IPS-18c (cell line): ENCODE measurements around the gene P2RY12.

Experiments
- H3K4me3 ChIP-seq: 2 replicates; pipeline ENCODE4 v1.7.0; 2013; ENCODE audit warnings: low read depth, mild to moderate bottlenecking, low read length, moderate library complexity; ENCODE audit not compliant: insufficient read depth
- H3K9me3 ChIP-seq: one replicate; pipeline ENCODE4 v1.6.1; 2013; ENCODE audit warnings: mild to moderate bottlenecking, low read length, moderate library complexity; ENCODE audit not compliant: control insufficient read depth, insufficient read depth

P2RY12 gene

GRCh38 chr3:151384741-151385174 is at the start of gene P2RY12:
P2RY12 (minus strand) TSS chr3:151384753; CDS start chr3:151338845, 45,908 bp downstream.
- Histone ChIP-seq H3K9me3 (no peaks in the 10 kb centered on the region), H3K4me3 (no peak within 1 kb of the TSS)

- Histone ChIP-seq H3K9me3 (no peaks in the 10 kb centered on the region), H3K4me3 (no peak overlapping the region)
These were observed 48.2 kb upstream of the P2RY12 start for GRCh38 chr3:151432616-151433372.

- no peaks in the 10 kb centered on the region for H3K9me3 ChIP-seq
- no peak overlapping the region for H3K4me3 ChIP-seq
These were observed 47.4 kb upstream of the P2RY12 start for GRCh38 chr3:151431940-151432339.

- Histone ChIP-seq H3K4me3 (no peak overlapping the region), H3K9me3 (no peaks in the 10 kb centered on the region)
These were observed 46.4 kb upstream of the P2RY12 start for GRCh38 chr3:151430821-151431484.

DNA sequence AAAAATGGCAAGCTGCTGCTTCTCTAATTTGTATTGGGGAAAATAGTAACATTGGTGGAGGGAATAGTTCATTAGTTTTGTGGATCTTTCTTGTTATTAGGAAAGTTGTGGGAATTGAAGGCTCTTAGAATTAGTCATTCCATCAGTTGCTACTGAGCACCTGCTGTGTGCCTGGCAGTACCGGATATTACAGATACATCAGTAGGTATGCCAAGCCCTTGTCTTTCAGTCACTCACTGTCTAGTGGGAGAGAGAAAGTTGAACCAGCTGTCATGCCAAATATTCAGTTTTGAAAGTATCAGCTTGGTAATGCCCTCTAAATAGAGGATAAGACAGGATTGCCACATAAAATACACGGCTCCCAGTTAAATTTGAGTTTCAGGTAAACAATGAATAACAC is 43.8 kb upstream of the P2RY12 start:
- Histone ChIP-seq H3K4me3 (no peak overlapping the region), H3K9me3 (no peaks in the 10 kb centered on the region)

DNA sequence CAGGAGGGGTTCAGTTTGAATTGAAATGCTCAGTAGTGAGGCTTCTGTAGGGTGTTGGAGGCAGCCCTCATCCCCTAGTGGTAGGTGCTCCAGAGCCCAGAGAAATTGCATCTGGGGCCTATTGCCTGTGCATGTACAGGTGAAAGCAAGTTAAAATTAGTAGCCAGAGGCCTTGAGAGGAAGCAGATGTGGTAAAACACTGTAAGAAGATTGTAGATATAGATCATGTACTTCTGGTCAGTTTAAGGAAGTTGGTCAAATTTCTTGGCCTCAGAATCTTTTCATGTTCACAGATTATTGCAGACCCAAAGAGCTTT is 41.7 kb upstream of the P2RY12 start:
- Histone ChIP-seq H3K4me3 (no peak overlapping the region), H3K9me3 (no peaks in the 10 kb centered on the region)

DNA sequence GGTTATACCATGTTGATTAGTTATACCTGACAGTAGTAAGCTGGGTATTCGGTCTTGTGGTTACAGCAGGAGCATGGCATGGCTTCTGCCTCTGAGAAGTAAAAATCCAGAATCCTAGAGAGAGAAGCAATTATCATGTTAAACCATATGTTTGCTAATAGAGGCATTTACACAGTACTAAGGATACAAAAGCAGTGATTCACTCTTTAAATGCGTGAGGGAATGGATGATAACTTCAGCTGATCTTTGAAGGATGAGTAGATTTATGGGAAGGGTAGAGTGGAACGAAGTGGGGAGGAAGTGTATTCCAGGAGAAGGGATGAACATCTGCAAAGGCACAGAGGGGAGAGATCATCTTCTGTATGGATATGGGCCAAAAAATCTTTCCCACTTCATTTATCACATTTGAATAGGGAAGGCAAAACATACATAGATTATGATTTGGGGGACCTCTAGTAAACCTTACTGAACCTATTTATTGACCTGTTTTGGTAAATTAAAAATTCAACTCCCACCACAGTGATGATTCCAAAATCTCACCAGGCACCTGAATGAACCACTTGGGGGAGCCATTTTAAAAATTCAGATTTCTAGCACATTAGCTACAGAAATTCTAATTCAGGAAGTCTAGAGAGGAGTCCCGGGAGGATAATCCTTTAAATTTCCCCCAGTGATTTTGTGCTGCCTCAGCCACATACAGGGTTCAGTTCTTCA is 41.2 kb upstream of the P2RY12 start:
- no peak overlapping the region for H3K4me3 ChIP-seq
- H3K9me3 ChIP-seq: no peaks in the 10 kb centered on the region

- no peak overlapping the region for H3K4me3 ChIP-seq
These were observed 38.5 kb upstream of the P2RY12 start for GRCh38 chr3:151423091-151423490.

DNA sequence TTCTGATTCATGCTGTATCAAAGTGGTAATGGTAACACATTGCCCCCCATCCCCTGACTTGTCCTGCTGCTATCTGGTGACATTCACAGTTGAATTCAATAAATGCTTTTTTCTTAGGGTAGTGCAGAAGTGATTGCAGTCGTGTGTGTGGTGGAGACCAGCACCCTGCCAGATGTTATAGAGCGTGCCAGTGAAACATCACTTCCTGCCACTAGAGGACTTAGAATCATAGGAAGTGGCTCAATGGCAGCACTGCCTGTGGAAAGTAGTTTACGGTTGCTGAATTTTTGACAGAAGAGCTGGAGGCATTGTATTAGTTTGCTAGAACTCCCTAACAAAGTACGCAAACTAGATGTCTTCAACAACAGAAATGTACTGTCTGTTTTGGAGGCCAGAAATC is 37.4 kb upstream of the P2RY12 start:
- H3K9me3 ChIP-seq: no peaks in the 10 kb centered on the region
- no peak overlapping the region for H3K4me3 ChIP-seq

More at GRCh38 chr3:151423091-151423490, 38.5 kb upstream of the P2RY12 start:
- no peaks in the 10 kb centered on the region for H3K9me3 ChIP-seq

DNA sequence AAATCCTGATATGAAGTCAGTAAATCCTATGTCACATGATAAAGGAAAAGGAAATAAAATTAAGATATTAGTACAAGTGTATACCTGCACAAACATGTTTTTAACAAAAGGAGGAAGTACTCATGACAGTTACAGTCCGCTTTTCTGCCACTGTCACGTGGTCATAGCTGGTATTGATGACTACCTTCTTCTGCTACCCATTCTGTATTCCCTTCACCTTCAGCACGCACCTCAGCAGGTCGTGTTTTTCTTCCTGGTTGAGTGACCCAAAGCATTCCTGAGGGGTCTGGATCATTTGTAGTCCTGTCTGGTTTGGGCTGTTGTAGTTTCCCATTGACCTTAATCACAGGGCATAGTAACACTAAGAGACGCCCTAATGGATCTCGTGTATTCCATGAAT is 35.3 kb upstream of the P2RY12 start:
- no peak overlapping the region for H3K4me3 ChIP-seq
- H3K9me3 ChIP-seq: no peaks in the 10 kb centered on the region

DNA sequence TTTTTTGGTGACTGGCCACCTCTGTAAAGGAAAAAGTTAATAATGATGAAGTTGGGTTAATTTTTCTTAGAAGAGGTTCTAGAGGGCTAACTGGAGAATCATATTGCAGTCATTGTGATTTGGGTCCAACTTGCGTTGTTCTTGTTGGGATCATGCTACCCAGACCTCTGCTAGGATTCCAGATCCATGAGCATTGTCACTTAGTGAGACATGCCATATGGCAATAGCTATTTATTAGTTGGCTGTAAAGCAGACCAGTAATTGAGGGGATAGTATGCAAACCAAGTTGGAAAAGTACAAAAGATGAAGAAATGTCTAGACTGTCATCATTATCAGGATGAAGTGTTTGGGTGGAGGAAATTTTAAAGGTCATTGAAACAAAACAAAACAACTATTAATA is 30.7 kb upstream of the P2RY12 start:
- Histone ChIP-seq H3K4me3 (no peak overlapping the region), H3K9me3 (no peaks in the 10 kb centered on the region)

GRCh38 chr3:151412989-151413388 is 28.4 kb upstream of the P2RY12 start:
- no peaks in the 10 kb centered on the region for H3K9me3 ChIP-seq
- no peak overlapping the region for H3K4me3 ChIP-seq

- H3K4me3 ChIP-seq: no peak overlapping the region
- H3K9me3 ChIP-seq: no peaks in the 10 kb centered on the region
These were observed 26.5 kb upstream of the P2RY12 start for GRCh38 chr3:151410891-151411559.

- no peaks in the 10 kb centered on the region for H3K9me3 ChIP-seq
- H3K4me3 ChIP-seq: no peak overlapping the region
These were observed 23.4 kb upstream of the P2RY12 start for GRCh38 chr3:151407928-151408327.

GRCh38 chr3:151404316-151404715 is 19.8 kb upstream of the P2RY12 start:
- no peaks in the 10 kb centered on the region for H3K9me3 ChIP-seq
- no peak overlapping the region for H3K4me3 ChIP-seq

GRCh38 chr3:151403246-151403645 is 18.7 kb upstream of the P2RY12 start:
- H3K4me3 ChIP-seq: no peak overlapping the region
- no peaks in the 10 kb centered on the region for H3K9me3 ChIP-seq

- Histone ChIP-seq H3K9me3 (no peaks in the 10 kb centered on the region), H3K4me3 (no peak overlapping the region)
These were observed 17.8 kb upstream of the P2RY12 start for GRCh38 chr3:151402349-151402748.

DNA sequence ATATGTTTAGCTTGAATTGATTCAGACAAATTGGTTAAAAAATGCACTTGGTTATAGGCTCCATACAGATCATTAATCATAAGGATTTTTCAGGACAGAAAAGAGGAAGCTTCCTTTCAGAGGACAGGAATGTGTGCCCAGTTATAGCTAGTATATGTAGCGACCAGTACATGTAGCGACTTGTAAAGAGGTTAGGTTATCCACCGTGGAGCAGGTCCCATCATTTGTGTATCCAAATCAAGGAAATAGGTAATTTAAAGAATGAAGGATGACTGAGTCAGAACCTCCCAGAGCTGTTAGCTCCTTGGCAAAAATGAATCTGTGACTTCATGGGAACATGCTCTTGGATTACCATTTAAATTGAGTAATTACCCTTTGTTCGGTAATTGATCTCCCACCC is 15.8 kb upstream of the P2RY12 start:
- Histone ChIP-seq H3K4me3 (no peak overlapping the region), H3K9me3 (no peaks in the 10 kb centered on the region)
